Measurements from ENCODE around the gene NFIX. TPM values are rescaled to one million over a fixed set of nuclear protein-coding genes. Genes with fewer than 3 reads are reported as not detected.
"Not testable (repeated sequence)": the region's sequence is repeated elsewhere in the genome, so short reads cannot be mapped to it uniquely, and the experiment has no call there.

The NFIX gene
- total RNA-seq, 4 donors from 2014 or later = 25.4 to 53.1 (median 29.3) TPM

GRCh38 chr19:12953799-12954611, 41.3 kb upstream of the NFIX start:
- peaks cover 0 to 21% (median 8%) of the 10 kb centered on the region in 4 donors for H3K36me3 ChIP-seq
- intact Hi-C loops (cut with DNase I; ENCODE audit: low total_unique reads) = no loop called here
- H3K9me3 ChIP-seq = no peaks in the 10 kb centered on the region
- H3K27ac ChIP-seq = peak overlapping the region; percentile 36 to 88 (median 59)
- no peaks in the 10 kb centered on the region for H3K27me3 ChIP-seq
- 61% methylated on average over 12 of the region's 12 CpGs; no CpG with 5 or more reads in 1 of the 2 donors for WGBS, 2 donors (ENCODE audit: low coverage in 1 of 2)
- no peak for DNase-seq
- TF ChIP-seq POLR2AphosphoS5 (IDR thresholded peaks at IDR 0.05) = no peak
- no peak for TF ChIP-seq POLR2A (IDR thresholded peaks at IDR 0.05)
- TF ChIP-seq EP300 (IDR thresholded peaks at IDR 0.05; ENCODE audit: low read depth) = no peak
- TF ChIP-seq CTCF (IDR thresholded peaks at IDR 0.05) = no peak
- in situ Hi-C loops (cut with MboI; ENCODE audit: low pct_ligation_motif_present in 1 of 4, low pct_unique_long_range_greater_than_20kb in 1 of 4, low sequenced_read_pairs in 3 of 4) = loop anchor here in 1 of 4 donors (25.0 kb wide), 1 partner anchor 308 kb away; no protein-coding TSS in a partner anchor
- H3K4me1 ChIP-seq = peaks cover 0 to 48% (median 30%) of the 10 kb centered on the region in 4 donors
- H3K4me3 ChIP-seq = no peak overlapping the region

GRCh38 chr19:12954612-12954962, 40.7 kb upstream of the NFIX start:
- DNase-seq = no peak
- peaks cover 0 to 15% (median 5%) of the 10 kb centered on the region in 4 donors for H3K36me3 ChIP-seq
- no CpG with 5 or more reads among the region's 1 CpG for WGBS, 2 donors (ENCODE audit: low coverage in 1 of 2)
- no peak overlapping the region for H3K4me3 ChIP-seq
- H3K27me3 ChIP-seq = no peaks in the 10 kb centered on the region
- H3K27ac ChIP-seq = peak overlapping the region; percentile 36 to 88 (median 59)
- peaks cover 0 to 48% (median 30%) of the 10 kb centered on the region in 4 donors for H3K4me1 ChIP-seq
- intact Hi-C loops (cut with DNase I; ENCODE audit: low total_unique reads) (no loop called here), in situ Hi-C loops (cut with MboI; ENCODE audit: low pct_ligation_motif_present in 1 of 4, low pct_unique_long_range_greater_than_20kb in 1 of 4, low sequenced_read_pairs in 3 of 4) (loop anchor here in 1 of 4 donors (25.0 kb wide), 1 partner anchor 308 kb away; no protein-coding TSS in a partner anchor)
- H3K9me3 ChIP-seq = no peaks in the 10 kb centered on the region
- TF ChIP-seq EP300 (IDR thresholded peaks at IDR 0.05; ENCODE audit: low read depth) = no peak
- no peak for TF ChIP-seq POLR2A (IDR thresholded peaks at IDR 0.05)
- TF ChIP-seq CTCF (IDR thresholded peaks at IDR 0.05) = no peak
- no peak for TF ChIP-seq POLR2AphosphoS5 (IDR thresholded peaks at IDR 0.05)

- DNase-seq; H3K27me3 ChIP-seq; intact Hi-C loops (cut with DNase I; ENCODE audit: low total_unique reads); H3K4me3 ChIP-seq; H3K36me3 ChIP-seq; H3K9me3 ChIP-seq: not testable (repeated sequence)
- peaks cover 0 to 48% (median 30%) of the 10 kb centered on the region in 4 donors for H3K4me1 ChIP-seq
- H3K27ac ChIP-seq = peak overlapping the region; percentile 36 to 95 (median 90)
- WGBS, 2 donors (ENCODE audit: low coverage in 1 of 2) = 85% methylated on average over 9 of the region's 9 CpGs; no CpG with 5 or more reads in 1 of the 2 donors
- in situ Hi-C loops (cut with MboI; ENCODE audit: low pct_ligation_motif_present in 1 of 4, low pct_unique_long_range_greater_than_20kb in 1 of 4, low sequenced_read_pairs in 3 of 4) = loop anchor here in 1 of 4 donors (25.0 kb wide), 1 partner anchor 307 kb away; no protein-coding TSS in a partner anchor
Measured at GRCh38 chr19:12955575-12955974, 39.7 kb upstream of the NFIX start.

- intact Hi-C loops (cut with DNase I; ENCODE audit: low total_unique reads) = no loop called here
- peak overlapping the region in 3 of 4 donors; percentile 82 to 92 (median 85) for H3K4me3 ChIP-seq
- in situ Hi-C loops (cut with MboI; ENCODE audit: low pct_ligation_motif_present in 1 of 4, low pct_unique_long_range_greater_than_20kb in 1 of 4, low sequenced_read_pairs in 3 of 4) = loop anchor here in 1 of 4 donors (25.0 kb wide), 1 partner anchor 306 kb away; no protein-coding TSS in a partner anchor
- H3K27ac ChIP-seq = peak overlapping the region; percentile 88 to 95 (median 93)
- no peak for TF ChIP-seq POLR2A (IDR thresholded peaks at IDR 0.05)
- TF ChIP-seq CTCF (IDR thresholded peaks at IDR 0.05) = no peak
- TF ChIP-seq EP300 (IDR thresholded peaks at IDR 0.05; ENCODE audit: low read depth) = no peak
- TF ChIP-seq POLR2AphosphoS5 (IDR thresholded peaks at IDR 0.05) = no peak
- peaks cover 0 to 8% (median 1%) of the 10 kb centered on the region in 4 donors for H3K36me3 ChIP-seq
- no peaks in the 10 kb centered on the region for H3K9me3 ChIP-seq
- peaks cover 0 to 48% (median 30%) of the 10 kb centered on the region in 4 donors for H3K4me1 ChIP-seq
- no peak for DNase-seq
- WGBS, 2 donors (ENCODE audit: low coverage in 1 of 2) = 57 to 67% methylated on average over 3 to 12 of the region's 12 CpGs
- H3K27me3 ChIP-seq = no peaks in the 10 kb centered on the region
Measured at GRCh38 chr19:12955996-12956395, 39.3 kb upstream of the NFIX start.
